ENCODE measurements around the gene RNASE4. TPM values are rescaled to one million over a fixed set of nuclear protein-coding genes. Genes with fewer than 3 reads are reported as not detected.

The RNASE4 gene
- total and polyA plus RNA-seq, 2 experiments from 2014 or later: 0.29 to 2.0 TPM

DNA sequence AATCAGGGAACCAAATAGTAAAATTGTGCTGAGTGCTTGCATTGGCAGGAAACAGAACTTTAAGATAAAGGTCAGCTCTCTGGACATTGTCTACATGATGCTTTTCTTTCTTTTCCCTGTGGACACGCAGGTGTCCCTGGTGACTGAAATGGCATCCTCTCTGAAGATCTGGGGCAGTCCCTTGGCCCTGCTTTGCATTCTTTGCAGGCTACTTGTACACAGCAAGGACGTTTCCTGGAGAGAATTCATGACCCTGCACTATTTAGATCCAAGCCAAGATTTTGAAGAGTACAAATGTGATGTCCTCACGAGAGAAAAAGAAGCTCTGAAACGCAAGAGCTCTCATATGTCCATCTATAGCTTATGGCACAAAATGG is 50.1 kb downstream of the RNASE4 start:
- DNase-seq (ENCODE audit: low spot score) (no peak), ATAC-seq (no peak)
- Mint-ChIP-seq H3K4me3 (no peak overlapping the region), H3K9me3 (no peaks in the 10 kb centered on the region; the same call in 2 of the 3 replicates), H3K27ac (no peak overlapping the region), H3K36me3 (ENCODE audit: low read depth) (no peaks in the 10 kb centered on the region), H3K27me3 (ENCODE audit: insufficient read depth, low read depth, poor library complexity) (peaks cover 5% of the 10 kb centered on the region), H3K4me1 (peaks cover 17% of the 10 kb centered on the region)
- Histone ChIP-seq H3K36me3 (ENCODE audit: insufficient read depth) (no peaks in the 10 kb centered on the region), H3K4me2 (no peak overlapping the region), H4K20me1 (replicated peaks; ENCODE audit: insufficient read depth) (no peaks in the 10 kb centered on the region), H3K27me3 (ENCODE audit: insufficient read depth) (no peaks in the 10 kb centered on the region), H3K4me3 (no peak overlapping the region), H3K4me1 (ENCODE audit: insufficient read depth) (peaks cover 11% of the 10 kb centered on the region; the same call in 1 of the 2 replicates), H3F3A (replicated peaks; ENCODE audit: low read depth) (no peaks in the 10 kb centered on the region), H3K9me2 (ENCODE audit: insufficient read depth) (peaks cover 4% of the 10 kb centered on the region; the same call in 1 of the 2 replicates), H2AFZ (no peak overlapping the region), H3K79me2 (replicated peaks; ENCODE audit: insufficient read depth) (no peaks in the 10 kb centered on the region), H3K27ac (ENCODE audit: low read depth) (no peak overlapping the region)
- TF ChIP-seq, protein P1, sequence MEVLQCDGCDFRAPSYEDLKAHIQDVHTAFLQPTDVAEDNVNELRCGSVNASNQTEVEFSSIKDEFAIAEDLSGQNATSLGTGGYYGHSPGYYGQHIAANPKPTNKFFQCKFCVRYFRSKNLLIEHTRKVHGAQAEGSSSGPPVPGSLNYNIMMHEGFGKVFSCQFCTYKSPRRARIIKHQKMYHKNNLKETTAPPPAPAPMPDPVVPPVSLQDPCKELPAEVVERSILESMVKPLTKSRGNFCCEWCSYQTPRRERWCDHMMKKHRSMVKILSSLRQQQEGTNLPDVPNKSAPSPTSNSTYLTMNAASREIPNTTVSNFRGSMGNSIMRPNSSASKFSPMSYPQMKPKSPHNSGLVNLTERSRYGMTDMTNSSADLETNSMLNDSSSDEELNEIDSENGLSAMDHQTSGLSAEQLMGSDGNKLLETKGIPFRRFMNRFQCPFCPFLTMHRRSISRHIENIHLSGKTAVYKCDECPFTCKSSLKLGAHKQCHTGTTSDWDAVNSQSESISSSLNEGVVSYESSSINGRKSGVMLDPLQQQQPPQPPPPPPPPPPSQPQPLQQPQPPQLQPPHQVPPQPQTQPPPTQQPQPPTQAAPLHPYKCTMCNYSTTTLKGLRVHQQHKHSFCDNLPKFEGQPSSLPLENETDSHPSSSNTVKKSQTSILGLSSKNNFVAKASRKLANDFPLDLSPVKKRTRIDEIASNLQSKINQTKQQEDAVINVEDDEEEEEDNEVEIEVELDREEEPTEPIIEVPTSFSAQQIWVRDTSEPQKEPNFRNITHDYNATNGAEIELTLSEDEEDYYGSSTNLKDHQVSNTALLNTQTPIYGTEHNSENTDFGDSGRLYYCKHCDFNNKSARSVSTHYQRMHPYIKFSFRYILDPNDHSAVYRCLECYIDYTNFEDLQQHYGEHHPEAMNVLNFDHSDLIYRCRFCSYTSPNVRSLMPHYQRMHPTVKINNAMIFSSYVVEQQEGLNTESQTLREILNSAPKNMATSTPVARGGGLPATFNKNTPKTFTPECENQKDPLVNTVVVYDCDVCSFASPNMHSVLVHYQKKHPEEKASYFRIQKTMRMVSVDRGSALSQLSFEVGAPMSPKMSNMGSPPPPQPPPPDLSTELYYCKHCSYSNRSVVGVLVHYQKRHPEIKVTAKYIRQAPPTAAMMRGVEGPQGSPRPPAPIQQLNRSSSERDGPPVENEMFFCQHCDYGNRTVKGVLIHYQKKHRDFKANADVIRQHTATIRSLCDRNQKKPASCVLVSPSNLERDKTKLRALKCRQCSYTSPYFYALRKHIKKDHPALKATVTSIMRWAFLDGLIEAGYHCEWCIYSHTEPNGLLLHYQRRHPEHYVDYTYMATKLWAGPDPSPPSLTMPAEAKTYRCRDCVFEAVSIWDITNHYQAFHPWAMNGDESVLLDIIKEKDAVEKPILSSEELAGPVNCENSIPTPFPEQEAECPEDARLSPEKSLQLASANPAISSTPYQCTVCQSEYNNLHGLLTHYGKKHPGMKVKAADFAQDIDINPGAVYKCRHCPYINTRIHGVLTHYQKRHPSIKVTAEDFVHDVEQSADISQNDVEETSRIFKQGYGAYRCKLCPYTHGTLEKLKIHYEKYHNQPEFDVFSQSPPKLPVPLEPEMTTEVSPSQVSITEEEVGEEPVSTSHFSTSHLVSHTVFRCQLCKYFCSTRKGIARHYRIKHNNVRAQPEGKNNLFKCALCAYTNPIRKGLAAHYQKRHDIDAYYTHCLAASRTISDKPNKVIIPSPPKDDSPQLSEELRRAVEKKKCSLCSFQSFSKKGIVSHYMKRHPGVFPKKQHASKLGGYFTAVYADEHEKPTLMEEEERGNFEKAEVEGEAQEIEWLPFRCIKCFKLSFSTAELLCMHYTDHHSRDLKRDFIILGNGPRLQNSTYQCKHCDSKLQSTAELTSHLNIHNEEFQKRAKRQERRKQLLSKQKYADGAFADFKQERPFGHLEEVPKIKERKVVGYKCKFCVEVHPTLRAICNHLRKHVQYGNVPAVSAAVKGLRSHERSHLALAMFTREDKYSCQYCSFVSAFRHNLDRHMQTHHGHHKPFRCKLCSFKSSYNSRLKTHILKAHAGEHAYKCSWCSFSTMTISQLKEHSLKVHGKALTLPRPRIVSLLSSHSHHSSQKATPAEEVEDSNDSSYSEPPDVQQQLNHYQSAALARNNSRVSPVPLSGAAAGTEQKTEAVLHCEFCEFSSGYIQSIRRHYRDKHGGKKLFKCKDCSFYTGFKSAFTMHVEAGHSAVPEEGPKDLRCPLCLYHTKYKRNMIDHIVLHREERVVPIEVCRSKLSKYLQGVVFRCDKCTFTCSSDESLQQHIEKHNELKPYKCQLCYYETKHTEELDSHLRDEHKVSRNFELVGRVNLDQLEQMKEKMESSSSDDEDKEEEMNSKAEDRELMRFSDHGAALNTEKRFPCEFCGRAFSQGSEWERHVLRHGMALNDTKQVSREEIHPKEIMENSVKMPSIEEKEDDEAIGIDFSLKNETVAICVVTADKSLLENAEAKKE (CRISPR knock-in tag; IDR thresholded peaks at IDR 0.05): no peak
- TF ChIP-seq JUNB (IDR thresholded peaks at IDR 0.05; ENCODE audit: unreplicated experiment) (no peak), CREB1 (CRISPR knock-in tag; IDR thresholded peaks at IDR 0.05; ENCODE audit: low read depth) (no peak), ZNF331 (CRISPR knock-in tag; IDR thresholded peaks at IDR 0.05; ENCODE audit: low read depth) (no peak), STAT1 (IDR thresholded peaks at IDR 0.05; ENCODE audit: unreplicated experiment) (no peak), POLR2AphosphoS5 (IDR thresholded peaks at IDR 0.05; ENCODE audit: low read depth) (no peak), NANOG (IDR thresholded peaks at IDR 0.05; ENCODE audit: borderline replicate concordance) (no peak), ZNF114 (CRISPR knock-in tag; IDR thresholded peaks at IDR 0.05) (no peak), EZH2phosphoT487 (IDR thresholded peaks at IDR 0.05; ENCODE audit: unreplicated experiment) (no peak), EZH2 (IDR thresholded peaks at IDR 0.05; ENCODE audit: low read depth, unreplicated experiment) (no peak)
- TF ChIP-seq, protein P2, sequence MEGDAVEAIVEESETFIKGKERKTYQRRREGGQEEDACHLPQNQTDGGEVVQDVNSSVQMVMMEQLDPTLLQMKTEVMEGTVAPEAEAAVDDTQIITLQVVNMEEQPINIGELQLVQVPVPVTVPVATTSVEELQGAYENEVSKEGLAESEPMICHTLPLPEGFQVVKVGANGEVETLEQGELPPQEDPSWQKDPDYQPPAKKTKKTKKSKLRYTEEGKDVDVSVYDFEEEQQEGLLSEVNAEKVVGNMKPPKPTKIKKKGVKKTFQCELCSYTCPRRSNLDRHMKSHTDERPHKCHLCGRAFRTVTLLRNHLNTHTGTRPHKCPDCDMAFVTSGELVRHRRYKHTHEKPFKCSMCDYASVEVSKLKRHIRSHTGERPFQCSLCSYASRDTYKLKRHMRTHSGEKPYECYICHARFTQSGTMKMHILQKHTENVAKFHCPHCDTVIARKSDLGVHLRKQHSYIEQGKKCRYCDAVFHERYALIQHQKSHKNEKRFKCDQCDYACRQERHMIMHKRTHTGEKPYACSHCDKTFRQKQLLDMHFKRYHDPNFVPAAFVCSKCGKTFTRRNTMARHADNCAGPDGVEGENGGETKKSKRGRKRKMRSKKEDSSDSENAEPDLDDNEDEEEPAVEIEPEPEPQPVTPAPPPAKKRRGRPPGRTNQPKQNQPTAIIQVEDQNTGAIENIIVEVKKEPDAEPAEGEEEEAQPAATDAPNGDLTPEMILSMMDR (conservative IDR thresholded peaks at IDR 0.05; ENCODE audit: low read depth in 2 of 2): no peak
- TF ChIP-seq, protein P3, sequence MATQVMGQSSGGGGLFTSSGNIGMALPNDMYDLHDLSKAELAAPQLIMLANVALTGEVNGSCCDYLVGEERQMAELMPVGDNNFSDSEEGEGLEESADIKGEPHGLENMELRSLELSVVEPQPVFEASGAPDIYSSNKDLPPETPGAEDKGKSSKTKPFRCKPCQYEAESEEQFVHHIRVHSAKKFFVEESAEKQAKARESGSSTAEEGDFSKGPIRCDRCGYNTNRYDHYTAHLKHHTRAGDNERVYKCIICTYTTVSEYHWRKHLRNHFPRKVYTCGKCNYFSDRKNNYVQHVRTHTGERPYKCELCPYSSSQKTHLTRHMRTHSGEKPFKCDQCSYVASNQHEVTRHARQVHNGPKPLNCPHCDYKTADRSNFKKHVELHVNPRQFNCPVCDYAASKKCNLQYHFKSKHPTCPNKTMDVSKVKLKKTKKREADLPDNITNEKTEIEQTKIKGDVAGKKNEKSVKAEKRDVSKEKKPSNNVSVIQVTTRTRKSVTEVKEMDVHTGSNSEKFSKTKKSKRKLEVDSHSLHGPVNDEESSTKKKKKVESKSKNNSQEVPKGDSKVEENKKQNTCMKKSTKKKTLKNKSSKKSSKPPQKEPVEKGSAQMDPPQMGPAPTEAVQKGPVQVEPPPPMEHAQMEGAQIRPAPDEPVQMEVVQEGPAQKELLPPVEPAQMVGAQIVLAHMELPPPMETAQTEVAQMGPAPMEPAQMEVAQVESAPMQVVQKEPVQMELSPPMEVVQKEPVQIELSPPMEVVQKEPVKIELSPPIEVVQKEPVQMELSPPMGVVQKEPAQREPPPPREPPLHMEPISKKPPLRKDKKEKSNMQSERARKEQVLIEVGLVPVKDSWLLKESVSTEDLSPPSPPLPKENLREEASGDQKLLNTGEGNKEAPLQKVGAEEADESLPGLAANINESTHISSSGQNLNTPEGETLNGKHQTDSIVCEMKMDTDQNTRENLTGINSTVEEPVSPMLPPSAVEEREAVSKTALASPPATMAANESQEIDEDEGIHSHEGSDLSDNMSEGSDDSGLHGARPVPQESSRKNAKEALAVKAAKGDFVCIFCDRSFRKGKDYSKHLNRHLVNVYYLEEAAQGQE (IDR thresholded peaks at IDR 0.05; ENCODE audit: unreplicated experiment): no peak
- TF ChIP-seq, protein P4, sequence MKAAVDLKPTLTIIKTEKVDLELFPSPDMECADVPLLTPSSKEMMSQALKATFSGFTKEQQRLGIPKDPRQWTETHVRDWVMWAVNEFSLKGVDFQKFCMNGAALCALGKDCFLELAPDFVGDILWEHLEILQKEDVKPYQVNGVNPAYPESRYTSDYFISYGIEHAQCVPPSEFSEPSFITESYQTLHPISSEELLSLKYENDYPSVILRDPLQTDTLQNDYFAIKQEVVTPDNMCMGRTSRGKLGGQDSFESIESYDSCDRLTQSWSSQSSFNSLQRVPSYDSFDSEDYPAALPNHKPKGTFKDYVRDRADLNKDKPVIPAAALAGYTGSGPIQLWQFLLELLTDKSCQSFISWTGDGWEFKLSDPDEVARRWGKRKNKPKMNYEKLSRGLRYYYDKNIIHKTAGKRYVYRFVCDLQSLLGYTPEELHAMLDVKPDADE (IDR thresholded peaks at IDR 0.05): no peak
